DND-41 (cell line): ENCODE results near the gene ARL13B.

Source experiments
- EZH2 ChIP-seq: IDR thresholded peaks from 3 replicates; pipeline ENCODE4 v1.6.1; 2012; ENCODE audit warnings: borderline replicate concordance, low read depth, mild to moderate bottlenecking, moderate library complexity, low read length, inconsistent platforms; ENCODE audit not compliant: severe bottlenecking
- TF ChIP-seq, protein P1 (sequence below): IDR thresholded peaks from 2 replicates; pipeline ENCODE4 v1.5.1; 2012; ENCODE audit warnings: borderline replicate concordance, low read length, moderate library complexity, mild to moderate bottlenecking; ENCODE audit not compliant: poor library complexity, severe bottlenecking; ENCODE audit errors: extremely low read depth

DNA sequence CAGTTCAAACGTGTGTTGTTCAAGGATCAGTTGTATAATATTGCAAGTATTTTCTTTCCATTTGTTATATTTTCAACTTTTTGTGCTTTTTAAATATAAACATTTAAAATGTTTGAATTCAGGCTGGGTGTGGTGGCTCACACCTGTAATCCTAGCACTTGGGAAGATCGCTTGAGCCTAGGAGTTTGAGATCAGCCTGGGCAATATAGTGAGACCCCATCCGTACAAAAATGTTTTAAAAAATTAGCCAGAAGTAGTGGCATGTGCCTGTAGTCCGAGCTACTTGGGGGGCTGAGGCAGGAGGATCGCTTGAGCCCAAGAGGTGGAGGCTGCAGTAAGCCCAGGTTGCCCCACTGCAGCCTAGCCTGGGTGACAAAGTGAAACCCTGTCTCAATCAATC, 4.7 kb downstream of the ARL13B start:
- no peak for TF ChIP-seq EZH2
- TF ChIP-seq, protein P1, sequence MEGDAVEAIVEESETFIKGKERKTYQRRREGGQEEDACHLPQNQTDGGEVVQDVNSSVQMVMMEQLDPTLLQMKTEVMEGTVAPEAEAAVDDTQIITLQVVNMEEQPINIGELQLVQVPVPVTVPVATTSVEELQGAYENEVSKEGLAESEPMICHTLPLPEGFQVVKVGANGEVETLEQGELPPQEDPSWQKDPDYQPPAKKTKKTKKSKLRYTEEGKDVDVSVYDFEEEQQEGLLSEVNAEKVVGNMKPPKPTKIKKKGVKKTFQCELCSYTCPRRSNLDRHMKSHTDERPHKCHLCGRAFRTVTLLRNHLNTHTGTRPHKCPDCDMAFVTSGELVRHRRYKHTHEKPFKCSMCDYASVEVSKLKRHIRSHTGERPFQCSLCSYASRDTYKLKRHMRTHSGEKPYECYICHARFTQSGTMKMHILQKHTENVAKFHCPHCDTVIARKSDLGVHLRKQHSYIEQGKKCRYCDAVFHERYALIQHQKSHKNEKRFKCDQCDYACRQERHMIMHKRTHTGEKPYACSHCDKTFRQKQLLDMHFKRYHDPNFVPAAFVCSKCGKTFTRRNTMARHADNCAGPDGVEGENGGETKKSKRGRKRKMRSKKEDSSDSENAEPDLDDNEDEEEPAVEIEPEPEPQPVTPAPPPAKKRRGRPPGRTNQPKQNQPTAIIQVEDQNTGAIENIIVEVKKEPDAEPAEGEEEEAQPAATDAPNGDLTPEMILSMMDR: no peak
